ENCODE results near the gene RBM5.

DNA sequence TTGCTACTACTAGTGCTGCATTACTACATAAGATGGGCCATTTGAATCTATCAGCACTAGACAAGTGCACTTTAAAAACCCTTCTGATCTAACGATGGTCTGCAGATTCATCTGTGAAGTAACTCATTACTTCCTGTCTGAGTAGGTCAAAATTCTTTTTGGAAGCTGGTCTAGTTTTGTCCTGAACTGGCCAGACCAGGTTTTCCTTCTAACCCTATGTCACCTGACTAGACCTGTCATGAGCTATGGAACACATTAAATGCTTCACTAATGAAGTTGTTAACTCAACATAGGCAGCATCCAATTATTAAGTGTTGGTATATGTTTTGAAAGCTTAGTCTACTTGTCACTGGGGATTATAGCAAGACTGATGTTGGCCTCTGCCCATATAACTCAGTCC is 10.1 kb upstream of the RBM5 start:
- TF ChIP-seq CTCF (IDR thresholded peaks at IDR 0.05; ENCODE audit: insufficient read depth, low read depth, low read length) (no peak), EZH2 (IDR thresholded peaks at IDR 0.05; ENCODE audit: insufficient read depth, low read length) (no peak)
